Loucy (cell line): ENCODE results near the gene FADS2.

Experiments
- CTCF ChIP-seq: fragments of 200-600 bp; sonication (generic); conservative IDR thresholded peaks from 2 replicates; pipeline ENCODE4 v1.5.1; 2014; ENCODE audit warnings: mild to moderate bottlenecking, antibody characterized with exemption, low read length
- EZH2phosphoT487 ChIP-seq: fragments of 200-600 bp; IDR thresholded peaks from 2 replicates; pipeline ENCODE4 v1.6.1; 2018; ENCODE audit warnings: antibody characterized with exemption, mild to moderate bottlenecking, moderate library complexity, borderline replicate concordance

GRCh38 chr11:61905067-61905696 lies 77.1 kb downstream of the FADS2 start:
- TF ChIP-seq CTCF: no peak
- TF ChIP-seq EZH2phosphoT487: no peak
